Kidney (tissue), 14 donors: ENCODE data around the gene TADA3. TPM values are rescaled to one million over a fixed set of nuclear protein-coding genes. Genes with fewer than 3 reads are reported as not detected.

Experiments used
- DNase-seq, 5 donors: peaks; one replicate each; pipeline ENCODE4 v3.0.0-alpha.2; 2013 to 2020
- FAIRE-seq: peaks from 2 replicates; lab custom pipeline; 2012; peaks lifted over from hg19 to GRCh38; lab: Jason Lieb, UNC
- H3K27ac ChIP-seq, 2 donors: one replicate each; pipeline ENCODE4 v1.7.0; 2013; ENCODE audit warnings: low read depth in 2 of 2, low read length in 2 of 2, inconsistent platforms in 1 of 2
- H3K27me3 ChIP-seq: one replicate; pipeline ENCODE4 v1.7.1; 2013; ENCODE audit warnings: low read length, inconsistent platforms; ENCODE audit not compliant: control insufficient read depth, insufficient read depth
- H3K36me3 ChIP-seq, 3 donors: one replicate each; pipeline versions ENCODE4 v1.7.0 to v1.7.1; 2013; ENCODE audit warnings: low read length in 3 of 3, control low read depth in 1 of 3, inconsistent platforms in 1 of 3; ENCODE audit not compliant: insufficient read depth in 3 of 3, control insufficient read depth in 2 of 3
- H3K4me1 ChIP-seq, 3 donors: one replicate each; pipeline versions ENCODE4 v1.7.0 to v1.7.1; 2013; ENCODE audit warnings: low read length in 3 of 3, inconsistent platforms in 1 of 3, low read depth in 1 of 3; ENCODE audit not compliant: control insufficient read depth in 2 of 3, insufficient read depth in 2 of 3
- H3K4me3 ChIP-seq, 3 donors: one replicate each; pipeline versions ENCODE4 v1.7.0 to v1.8.1; 2013; ENCODE audit warnings: low read length in 3 of 3, control low read depth in 1 of 3, inconsistent platforms in 1 of 3
- H3K9ac ChIP-seq, 3 donors: one replicate each; pipeline versions ENCODE4 v1.7.0 to v1.7.1; 2013; ENCODE audit warnings: low read length in 3 of 3, control low read depth in 1 of 3, inconsistent platforms in 1 of 3
- H3K9me3 ChIP-seq, 3 donors: one replicate each; pipeline versions ENCODE4 v1.7.0 to v1.7.1; 2013; ENCODE audit warnings: low read length in 3 of 3, control low read depth in 1 of 3, inconsistent platforms in 1 of 3; ENCODE audit not compliant: control insufficient read depth in 2 of 3, insufficient read depth in 1 of 3
- CTCF ChIP-seq: IDR thresholded peaks from 3 replicates; pipeline ENCODE4 v1.5.1; 2012; ENCODE audit warnings: mild to moderate bottlenecking, moderate library complexity, borderline replicate concordance; ENCODE audit not compliant: insufficient read depth; ENCODE audit errors: extremely low read depth
- intact Hi-C: fragments of 100-400 bp; cut with DNase I; formaldehyde crosslinking; loops from one replicate; pipeline ENCODE4 v1.11.1; 2022
- polyA plus RNA-seq: library from polyadenylated mRNA; stranded (reverse); fragments of 350-450 nt; fragmentation: Illumina TruSeq; extraction: RNeasy Lipid Tissue Mini Kit (QIAGEN cat#74804); gene quantifications from one replicate; pipeline ENCODE4 v1.2.3, GENCODE V29; 2014; ENCODE audit warnings: low read depth, low replicate concordance; ENCODE audit not compliant: insufficient read depth
- total RNA-seq: library from RNA; stranded (reverse); fragmentation: NEBNext Ultra II Directional; extraction: Animal tissue kit (Norgen Biotek cat#: 25700); gene quantifications from one replicate; pipeline ENCODE4 v1.2.1, GENCODE V29; 2021
- donor health status: control.
- donor health status: control.
- donor health status: control.
- donor health status: control.
- donor health status: control.
- donor health status: DM: yes; HTN: yes; CAD: no.
- donor health status: Normal renal cell carcinoma (clear cell type).

Gene TADA3
- total and polyA plus RNA-seq, 2 donors from 2014 or later: 58.4 to 65.1 TPM

DNA sequence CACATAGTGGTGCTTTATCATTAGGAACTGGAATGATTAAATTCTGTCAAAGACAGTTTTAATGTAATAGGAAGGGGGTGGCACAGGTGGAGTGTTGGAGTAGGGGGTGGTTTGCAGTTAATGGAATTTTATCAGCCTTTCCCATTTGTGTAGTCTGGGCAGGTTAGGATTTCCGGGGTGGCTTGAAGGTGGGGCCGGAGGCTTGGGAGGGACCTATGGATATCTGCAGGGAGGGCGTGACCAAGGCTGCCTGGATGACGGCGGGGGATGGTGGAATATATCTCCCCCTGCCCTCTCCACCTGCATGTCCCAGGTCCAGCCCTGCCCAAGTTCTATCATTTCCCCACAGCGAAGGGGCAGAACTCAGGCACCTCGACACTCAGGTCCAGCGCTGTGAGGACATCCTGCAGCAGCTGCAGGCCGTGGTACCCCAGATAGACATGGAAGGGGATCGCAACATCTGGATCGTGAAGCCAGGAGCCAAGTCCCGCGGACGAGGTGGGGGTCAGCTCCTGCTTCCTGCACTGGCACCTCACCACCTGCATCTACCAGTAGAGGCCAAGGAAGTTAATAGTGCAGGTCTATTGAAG is 33.3 kb upstream of the TADA3 start:
- H3K27ac ChIP-seq: no peak overlapping the region
- H3K27me3 ChIP-seq: no peaks in the 10 kb centered on the region
- H3K9ac ChIP-seq: no peak overlapping the region
- H3K9me3 ChIP-seq: no peaks in the 10 kb centered on the region
- H3K4me1 ChIP-seq: no peaks in the 10 kb centered on the region
- no peak for DNase-seq
- intact Hi-C loops: no loop called here
- FAIRE-seq: no peak
- no peak overlapping the region for H3K4me3 ChIP-seq
- TF ChIP-seq CTCF: no peak
- peaks cover 0 to 2% (median 0%) of the 10 kb centered on the region in 3 donors for H3K36me3 ChIP-seq

GRCh38 chr3:9820946-9821345 is 28.7 kb upstream of the TADA3 start:
- no peak for DNase-seq
- no peak overlapping the region for H3K9ac ChIP-seq

GRCh38 chr3:9820543-9820942 is 28.3 kb upstream of the TADA3 start:
- TF ChIP-seq CTCF: no peak
- FAIRE-seq: no peak

More at GRCh38 chr3:9820946-9821345, 28.7 kb upstream of the TADA3 start:
- H3K4me1 ChIP-seq: no peaks in the 10 kb centered on the region
- no peak for TF ChIP-seq CTCF
- no peak for FAIRE-seq
- H3K27me3 ChIP-seq: no peaks in the 10 kb centered on the region
- H3K9me3 ChIP-seq: no peaks in the 10 kb centered on the region
- no peak overlapping the region for H3K27ac ChIP-seq
- H3K4me3 ChIP-seq: no peak overlapping the region
- H3K36me3 ChIP-seq: no peaks in the 10 kb centered on the region
- intact Hi-C loops: no loop called here

More at GRCh38 chr3:9820543-9820942, 28.3 kb upstream of the TADA3 start:
- DNase-seq: no peak
- no peak overlapping the region for H3K9ac ChIP-seq
- no peak overlapping the region for H3K27ac ChIP-seq
- no peaks in the 10 kb centered on the region for H3K4me1 ChIP-seq
- no peak overlapping the region for H3K4me3 ChIP-seq
- no peaks in the 10 kb centered on the region for H3K36me3 ChIP-seq
- intact Hi-C loops: no loop called here
- no peaks in the 10 kb centered on the region for H3K9me3 ChIP-seq
- no peaks in the 10 kb centered on the region for H3K27me3 ChIP-seq
